SK-N-SH treated with all-trans-retinoic acid at 6 μM for 48 hours (cell line): ENCODE measurements around the gene TRIM10.

Experiments
- ARNTL ChIP-seq: fragments of 450-650 bp; formaldehyde crosslinking; IDR thresholded peaks from 2 replicates; pipeline ENCODE4 v1.5.0; 2020; ENCODE audit warnings: low read depth, mild to moderate bottlenecking, moderate library complexity, borderline replicate concordance
- TOX ChIP-seq: fragments of 250-450 bp; sonication (Bioruptor Pico); IDR thresholded peaks from 2 replicates; pipeline ENCODE4 v1.8.0; 2021; ENCODE audit warnings: mild to moderate bottlenecking, moderate library complexity, borderline replicate concordance
- ZC3H10 ChIP-seq: fragments of 250-450 bp; sonication (Bioruptor Pico); IDR thresholded peaks from 2 replicates; pipeline ENCODE4 v1.5.1; 2021; ENCODE audit warnings: mild to moderate bottlenecking, moderate library complexity
- ZFP30 ChIP-seq: fragments of 450-650 bp; formaldehyde crosslinking; IDR thresholded peaks from 2 replicates; pipeline ENCODE4 v1.5.0; 2022; ENCODE audit warnings: mild to moderate bottlenecking, moderate library complexity
- TF ChIP-seq, protein P1 (sequence below): fragments of 250-450 bp; sonication (Bioruptor Pico); IDR thresholded peaks from 2 replicates; pipeline ENCODE4 v1.8.0; 2020; ENCODE audit warnings: mild to moderate bottlenecking, moderate library complexity, borderline replicate concordance

DNA sequence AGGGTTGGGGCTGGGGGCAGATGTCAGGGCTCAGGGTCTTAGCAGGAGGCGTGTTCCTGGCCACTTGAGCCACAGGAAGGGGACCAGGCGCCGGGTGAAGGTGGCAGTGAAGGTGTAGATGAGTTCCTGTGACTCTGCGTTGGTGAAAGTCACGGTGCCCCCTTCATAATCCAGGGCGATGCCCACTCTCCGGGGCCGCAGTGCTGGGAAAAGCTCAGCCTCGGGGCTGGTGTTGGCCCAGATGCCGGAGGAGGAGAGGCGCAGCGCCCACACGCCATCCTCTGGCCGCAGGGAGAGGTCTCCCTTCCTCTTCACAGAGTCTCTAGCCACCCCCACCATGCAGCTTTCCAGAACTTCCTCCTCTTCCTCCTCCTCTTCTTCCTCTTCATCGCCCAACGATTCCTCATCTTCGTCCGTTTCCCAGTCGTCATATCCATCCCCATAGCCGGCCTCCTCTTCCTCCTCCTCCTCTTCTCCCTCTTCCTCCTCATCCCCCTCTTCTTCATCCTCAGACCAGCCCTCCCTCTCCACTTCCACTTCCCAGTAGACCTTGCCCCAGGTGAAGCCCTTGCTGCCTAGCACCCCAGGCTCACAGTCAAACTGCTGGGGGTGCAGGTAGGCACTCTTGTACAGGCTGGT, 25.0 kb upstream of the TRIM10 start:
- no peak for TF ChIP-seq ARNTL (CRISPR knock-in tag)
- no peak for TF ChIP-seq ZC3H10
- TF ChIP-seq, protein P1, sequence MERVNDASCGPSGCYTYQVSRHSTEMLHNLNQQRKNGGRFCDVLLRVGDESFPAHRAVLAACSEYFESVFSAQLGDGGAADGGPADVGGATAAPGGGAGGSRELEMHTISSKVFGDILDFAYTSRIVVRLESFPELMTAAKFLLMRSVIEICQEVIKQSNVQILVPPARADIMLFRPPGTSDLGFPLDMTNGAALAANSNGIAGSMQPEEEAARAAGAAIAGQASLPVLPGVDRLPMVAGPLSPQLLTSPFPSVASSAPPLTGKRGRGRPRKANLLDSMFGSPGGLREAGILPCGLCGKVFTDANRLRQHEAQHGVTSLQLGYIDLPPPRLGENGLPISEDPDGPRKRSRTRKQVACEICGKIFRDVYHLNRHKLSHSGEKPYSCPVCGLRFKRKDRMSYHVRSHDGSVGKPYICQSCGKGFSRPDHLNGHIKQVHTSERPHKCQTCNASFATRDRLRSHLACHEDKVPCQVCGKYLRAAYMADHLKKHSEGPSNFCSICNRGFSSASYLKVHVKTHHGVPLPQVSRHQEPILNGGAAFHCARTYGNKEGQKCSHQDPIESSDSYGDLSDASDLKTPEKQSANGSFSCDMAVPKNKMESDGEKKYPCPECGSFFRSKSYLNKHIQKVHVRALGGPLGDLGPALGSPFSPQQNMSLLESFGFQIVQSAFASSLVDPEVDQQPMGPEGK (CRISPR knock-in tag), result no peak
- TF ChIP-seq ZFP30 (CRISPR knock-in tag), result no peak
- TF ChIP-seq TOX (CRISPR knock-in tag), result no peak
